ENCODE data around the gene SUN1. TPM values are rescaled to one million over a fixed set of nuclear protein-coding genes. Genes with fewer than 3 reads are reported as not detected.

Gene SUN1
- total and polyA plus RNA-seq, 9 of the 15 experiments (the other 6 are each of a cell fraction or from before 2014, with no cell fraction given), result 36.8 to 132 (median 62.3) TPM

DNA sequence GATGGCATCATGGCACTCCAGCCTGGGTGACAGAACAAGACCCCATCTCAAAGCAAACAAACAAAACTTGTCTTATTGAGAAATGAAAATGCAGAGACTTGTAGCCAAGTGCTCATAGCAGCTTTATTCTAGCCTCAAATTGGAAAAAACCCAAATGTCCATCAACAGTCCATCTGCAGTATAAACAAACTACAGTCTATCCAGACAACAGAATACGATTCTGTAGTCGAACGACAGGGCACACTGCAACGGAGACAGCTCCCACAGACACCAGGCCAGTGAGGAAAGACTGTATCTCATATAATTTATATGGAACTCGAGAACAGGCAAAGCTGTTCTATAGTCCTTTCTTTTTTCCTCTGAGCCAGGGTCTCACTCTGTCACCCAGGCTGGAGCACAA lies 40.8 kb upstream of the SUN1 start:
- Histone ChIP-seq H3K79me2 (ENCODE audit: control insufficient read depth, insufficient read depth, low read length) (no peaks in the 10 kb centered on the region), H3K9me1 (ENCODE audit: control insufficient read depth, insufficient read depth, low read length) (no peaks in the 10 kb centered on the region), H3K36me3 (ENCODE audit: control insufficient read depth, insufficient read depth, low read length) (peaks cover 13% of the 10 kb centered on the region; the same call in 1 of the 3 replicates), H3K4me1 (replicated peaks in 1 of 2; ENCODE audit: control insufficient read depth in 2 of 2, insufficient read depth in 2 of 2, low read length in 2 of 2) (peaks cover 0 to 8% of the 10 kb centered on the region in 2 experiments; a peak in 2 of 5 replicates), H3K4me2 (ENCODE audit: insufficient read depth, low read length) (no peak overlapping the region), H3K4me3 (no peak overlapping the region), H3K27ac (ENCODE audit: extremely low read depth, low read depth, low read length) (no peak overlapping the region), H3K9me3 (replicated peaks; ENCODE audit: control insufficient read depth, insufficient read depth, low read depth, low read length) (no peaks in the 10 kb centered on the region), H4K20me1 (replicated peaks; ENCODE audit: control insufficient read depth, insufficient read depth, low read length) (no peaks in the 10 kb centered on the region), H2AFZ (ENCODE audit: low read depth, low read length) (no peak overlapping the region), H3K27me3 (ENCODE audit: control insufficient read depth in 2 of 2, insufficient read depth in 2 of 2, low read length in 2 of 2) (no peaks in the 10 kb centered on the region), H3K9ac (ENCODE audit: insufficient read depth in 1 of 2, low read depth in 2 of 2, low read length in 2 of 2) (no peak overlapping the region)
- no peak for DNase-seq (ENCODE audit: extremely low read depth in 1 of 4, low spot score in 3 of 4)
- WGBS (ENCODE audit: insufficient coverage, low coverage, missing lambda C conversion rate), result 76% methylated on average over 5 of the region's 5 CpGs
- intact Hi-C loops (cut with micrococcal nuclease), result no loop called here
- no peak for FAIRE-seq
- no TSS peak for BruUV-seq (replicated peaks)
- TF ChIP-seq PYGO2 (tag; IDR thresholded peaks at IDR 0.05), result no peak
- TF ChIP-seq, protein P1, sequence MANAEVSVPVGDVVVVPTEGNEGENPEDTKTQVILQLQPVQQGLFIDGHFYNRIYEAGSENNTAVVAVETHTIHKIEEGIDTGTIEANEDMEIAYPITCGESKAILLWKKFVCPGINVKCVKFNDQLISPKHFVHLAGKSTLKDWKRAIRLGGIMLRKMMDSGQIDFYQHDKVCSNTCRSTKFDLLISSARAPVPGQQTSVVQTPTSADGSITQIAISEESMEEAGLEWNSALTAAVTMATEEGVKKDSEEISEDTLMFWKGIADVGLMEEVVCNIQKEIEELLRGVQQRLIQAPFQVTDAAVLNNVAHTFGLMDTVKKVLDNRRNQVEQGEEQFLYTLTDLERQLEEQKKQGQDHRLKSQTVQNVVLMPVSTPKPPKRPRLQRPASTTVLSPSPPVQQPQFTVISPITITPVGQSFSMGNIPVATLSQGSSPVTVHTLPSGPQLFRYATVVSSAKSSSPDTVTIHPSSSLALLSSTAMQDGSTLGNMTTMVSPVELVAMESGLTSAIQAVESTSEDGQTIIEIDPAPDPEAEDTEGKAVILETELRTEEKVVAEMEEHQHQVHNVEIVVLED (CRISPR knock-in tag; IDR thresholded peaks at IDR 0.05), result no peak
- TF ChIP-seq, protein P2, sequence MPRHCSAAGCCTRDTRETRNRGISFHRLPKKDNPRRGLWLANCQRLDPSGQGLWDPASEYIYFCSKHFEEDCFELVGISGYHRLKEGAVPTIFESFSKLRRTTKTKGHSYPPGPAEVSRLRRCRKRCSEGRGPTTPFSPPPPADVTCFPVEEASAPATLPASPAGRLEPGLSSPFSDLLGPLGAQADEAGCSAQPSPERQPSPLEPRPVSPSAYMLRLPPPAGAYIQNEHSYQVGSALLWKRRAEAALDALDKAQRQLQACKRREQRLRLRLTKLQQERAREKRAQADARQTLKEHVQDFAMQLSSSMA (CRISPR knock-in tag; IDR thresholded peaks at IDR 0.05), result no peak
- TF ChIP-seq ZNF41 (CRISPR knock-in tag; conservative IDR thresholded peaks at IDR 0.05), result no peak
- no peak for TF ChIP-seq SNIP1 (IDR thresholded peaks at IDR 0.05; ENCODE audit: low read depth)
- ChIA-PET CTCF (ENCODE audit: low intra/inter-chr PET ratio) (no interaction called here), POLR2A (interaction anchor here (0.7 kb wide), 1 partner anchor 42 kb away, joined by 3 read pairs; no protein-coding TSS in a partner anchor)
- ATAC-seq, result no peak
- in situ Hi-C loops (cut with MboI), result no loop called here
